GM18517 (cell line): ENCODE data around the gene ARCN1.
A peak's percentile ranks its signal among the peaks of the same experiment; 100 is the strongest.

Experiments
- ATAC-seq: cut with Tn5 transposase; IDR thresholded peaks from one replicate; pipeline ENCODE4 v1.9.1; 2021; ENCODE audit warnings: mild to moderate bottlenecking, moderate library complexity; ENCODE audit not compliant: unreplicated experiment

Gene ARCN1

GRCh38 chr11:118572061-118572980 is at the start of gene ARCN1:
Gene ARCN1 (plus strand): TSS chr11:118572409. CDS start chr11:118572548, 139 bp downstream.
- peak; percentile 52 for ATAC-seq

GRCh38 chr11:118522571-118523072 is 49.6 kb upstream of the ARCN1 start:
- no peak for ATAC-seq

GRCh38 chr11:118524356-118524755 is 47.9 kb upstream of the ARCN1 start:
- no peak for ATAC-seq

GRCh38 chr11:118524757-118525470 is 47.3 kb upstream of the ARCN1 start:
- ATAC-seq: no peak

GRCh38 chr11:118526688-118527087 is 45.5 kb upstream of the ARCN1 start:
- no peak for ATAC-seq

GRCh38 chr11:118527109-118527508 is 45.1 kb upstream of the ARCN1 start, which contains the start of gene TTC36:
Gene TTC36 (plus strand): TSS chr11:118527474. CDS start chr11:118527495, 21 bp downstream.
- no peak for ATAC-seq

- no peak for ATAC-seq
Observed at GRCh38 chr11:118528511-118528910, 43.7 kb upstream of the ARCN1 start.

GRCh38 chr11:118529584-118530175 is 42.5 kb upstream of the ARCN1 start:
- no peak for ATAC-seq

- ATAC-seq: no peak
Observed at GRCh38 chr11:118530180-118530682, 42.0 kb upstream of the ARCN1 start.

- peak; percentile 50 for ATAC-seq
Observed at GRCh38 chr11:118530683-118531596, 41.3 kb upstream of the ARCN1 start, which contains the start of gene TMEM25. Gene TMEM25 (plus strand): TSS chr11:118531192. CDS start chr11:118531802, 610 bp downstream.

- ATAC-seq: no peak
Observed at GRCh38 chr11:118531597-118532084, 40.6 kb upstream of the ARCN1 start.

GRCh38 chr11:118532091-118532490 is 40.1 kb upstream of the ARCN1 start:
- ATAC-seq: no peak

GRCh38 chr11:118532852-118533768 is 39.1 kb upstream of the ARCN1 start:
- ATAC-seq: no peak

- ATAC-seq: no peak
Observed at GRCh38 chr11:118533769-118534729, 38.2 kb upstream of the ARCN1 start.

- ATAC-seq: no peak
Observed at GRCh38 chr11:118535261-118535660, 36.9 kb upstream of the ARCN1 start.

- no peak for ATAC-seq
Observed at GRCh38 chr11:118536726-118537125, 35.5 kb upstream of the ARCN1 start.

GRCh38 chr11:118537409-118537980 is 34.7 kb upstream of the ARCN1 start:
- ATAC-seq: no peak
